GM19099 (cell line): ENCODE data around the gene CNNM2.

ENCODE experiments used
- POLR2A ChIP-seq: IDR thresholded peaks from 3 replicates; pipeline ENCODE4 v1.6.1; 2011; ENCODE audit warnings: low read depth; ENCODE audit not compliant: insufficient read length; ENCODE audit errors: extremely low read depth

The CNNM2 gene

DNA sequence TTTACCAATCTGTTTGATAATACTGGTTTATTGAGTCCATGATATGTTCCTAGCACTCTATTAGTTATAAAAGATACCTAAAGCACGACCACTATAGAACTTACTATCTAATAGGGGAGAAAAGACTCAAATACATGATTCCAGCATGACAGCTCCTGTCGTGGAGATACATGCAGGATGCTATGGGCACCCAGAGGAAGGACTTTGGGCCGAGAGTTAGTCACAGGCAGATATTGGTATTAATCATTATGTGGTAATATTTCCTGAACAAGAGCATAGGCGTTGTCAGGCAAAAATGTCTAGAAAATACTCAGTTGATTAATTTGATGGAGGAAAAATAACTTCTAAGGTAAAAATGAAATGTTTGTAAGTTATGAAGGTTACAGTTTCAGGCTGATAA, 31.8 kb downstream of the CNNM2 start:
- no peak for TF ChIP-seq POLR2A

DNA sequence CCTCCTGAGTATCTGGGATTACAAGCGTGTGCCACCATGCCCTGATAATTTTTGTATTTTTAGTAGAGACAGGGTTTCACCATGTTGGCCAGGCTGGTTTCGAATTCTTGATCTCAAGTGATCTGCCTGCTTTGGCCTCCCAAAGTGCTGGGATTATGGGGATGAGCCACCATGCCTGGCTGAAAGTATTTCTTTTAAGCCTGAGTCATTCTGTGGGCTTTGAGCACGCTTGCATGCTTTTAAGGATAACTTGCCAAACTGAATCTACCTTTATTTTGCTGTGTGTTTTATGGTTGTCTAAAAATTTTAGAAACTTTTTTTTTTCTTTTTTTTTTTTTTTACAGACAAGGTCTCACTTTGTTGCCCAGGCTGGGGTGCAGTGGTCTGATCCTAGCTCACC, 33.2 kb downstream of the CNNM2 start:
- no peak for TF ChIP-seq POLR2A

DNA sequence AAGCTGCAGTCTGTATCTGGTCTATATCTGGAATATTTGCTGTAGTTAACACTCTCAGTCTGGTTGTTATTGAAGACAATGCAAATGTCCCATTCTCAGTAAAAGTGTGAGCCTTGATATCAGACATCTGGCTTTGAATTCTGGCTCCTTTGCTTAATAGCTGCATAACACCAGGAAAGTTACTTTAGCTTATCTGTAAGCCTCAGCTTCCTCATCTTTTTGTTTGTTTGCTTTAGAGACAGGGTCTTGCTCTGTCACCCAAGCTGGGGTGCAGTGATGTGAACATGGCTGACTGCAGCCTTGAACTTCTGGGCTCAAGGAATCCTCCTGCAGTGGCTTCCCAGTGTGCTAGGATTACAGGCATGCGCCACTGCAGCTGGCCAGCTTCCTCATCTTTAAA, 41.3 kb downstream of the CNNM2 start:
- TF ChIP-seq POLR2A = no peak

DNA sequence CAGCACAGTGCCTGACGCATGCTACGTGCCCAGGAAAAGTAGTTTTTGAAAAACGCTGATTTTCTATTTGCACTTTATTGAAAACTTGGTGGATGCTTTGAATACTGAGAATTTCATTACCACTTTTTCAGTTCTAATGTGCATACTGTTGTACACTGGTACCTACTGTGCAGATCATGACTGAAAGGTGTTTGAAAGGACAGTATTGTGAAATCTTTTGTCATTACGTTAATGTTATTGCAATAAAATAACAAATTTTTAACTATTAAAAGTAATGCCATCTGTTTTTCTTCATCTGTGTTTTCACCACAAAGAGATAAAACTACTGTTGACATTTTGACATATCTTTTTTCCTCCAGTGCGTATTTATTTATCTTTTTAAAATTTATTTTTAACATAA, 42.1 kb downstream of the CNNM2 start:
- TF ChIP-seq POLR2A = no peak

DNA sequence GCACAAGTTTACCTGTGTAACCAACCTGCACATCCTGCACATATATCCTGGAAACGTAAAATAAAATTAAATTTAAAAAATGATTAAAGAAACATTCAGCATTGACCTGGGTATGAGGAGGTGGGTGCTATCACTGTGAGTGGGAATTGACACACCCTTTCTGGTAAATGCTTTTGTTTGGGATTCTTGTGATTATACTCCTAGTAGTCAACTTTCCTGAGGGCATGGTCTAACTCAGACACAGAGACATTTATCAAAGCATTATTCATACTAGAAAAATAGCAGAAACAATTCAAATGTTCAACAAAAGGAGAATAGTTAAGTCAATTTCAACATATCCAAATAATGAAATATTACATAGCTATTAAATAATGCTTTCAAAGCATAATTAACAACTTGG, 44.2 kb downstream of the CNNM2 start:
- no peak for TF ChIP-seq POLR2A

DNA sequence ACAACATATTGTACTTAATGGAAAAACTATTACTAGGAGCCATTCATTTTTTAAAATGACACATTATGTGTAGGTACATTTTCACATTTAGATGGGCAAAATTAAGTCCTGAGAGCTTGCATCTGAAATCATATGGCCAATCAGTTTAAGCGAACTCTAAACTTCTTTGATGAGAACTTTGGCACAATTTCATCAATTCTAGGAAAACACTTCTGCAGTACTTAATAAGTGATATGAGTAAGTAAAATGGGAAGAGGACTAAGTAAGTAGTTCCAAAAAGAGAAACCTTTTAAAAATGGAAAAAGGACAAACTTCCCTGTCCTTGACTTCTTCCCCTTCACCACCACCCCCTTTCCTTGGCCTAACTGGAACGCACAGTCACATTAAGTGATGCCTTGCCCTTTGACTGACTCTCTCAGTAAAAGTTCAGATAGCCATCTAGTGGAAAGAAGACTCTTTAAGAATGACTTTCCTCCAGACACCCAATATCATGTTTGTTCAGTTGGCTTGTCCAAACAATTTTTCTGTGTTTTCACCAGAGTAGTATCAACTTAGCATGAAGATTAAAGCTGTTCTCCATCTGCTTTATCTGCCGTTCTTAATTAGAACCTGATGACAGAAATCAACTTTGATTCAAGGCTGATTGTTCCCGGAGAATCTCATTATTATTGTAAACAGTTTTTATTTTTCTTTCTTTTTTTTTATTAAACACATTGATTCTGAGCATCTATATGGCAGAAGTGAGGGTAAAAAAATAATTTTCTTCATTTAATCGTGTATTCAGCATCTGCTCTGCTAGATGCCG, 45.1 kb downstream of the CNNM2 start:
- TF ChIP-seq POLR2A = no peak

DNA sequence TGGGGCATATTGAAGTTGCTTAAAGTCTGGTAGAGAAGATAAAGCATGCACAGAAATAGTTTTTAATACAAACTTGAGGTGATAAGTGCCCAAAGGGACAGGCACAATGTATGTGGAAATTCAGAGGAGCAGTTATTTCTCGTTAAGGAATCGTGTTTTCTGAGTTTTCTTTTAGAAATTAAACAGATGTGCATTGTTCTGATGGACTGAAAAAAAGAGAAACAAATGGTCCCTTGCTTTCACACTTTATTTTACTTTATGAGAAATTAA, 45.6 kb downstream of the CNNM2 start:
- TF ChIP-seq POLR2A = no peak

DNA sequence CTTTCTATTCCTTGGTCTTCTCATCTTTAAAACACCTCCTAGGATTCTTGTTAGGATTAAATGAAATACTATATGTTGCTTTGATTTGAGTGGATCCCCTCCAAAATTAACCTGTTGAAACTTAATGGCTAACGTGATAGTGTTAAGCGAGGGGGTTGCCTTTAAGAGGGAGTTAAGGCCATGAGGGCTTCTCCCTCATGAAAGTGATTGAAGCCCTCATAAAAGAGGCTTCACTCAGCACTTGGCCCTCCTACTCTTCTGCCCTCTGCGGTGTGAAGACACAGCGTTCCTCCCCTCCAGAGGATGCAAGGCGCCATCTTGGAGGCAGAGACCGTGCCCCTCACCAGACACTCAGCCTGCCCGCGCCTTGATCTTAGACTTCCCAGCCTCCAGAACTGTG, 46.6 kb downstream of the CNNM2 start:
- no peak for TF ChIP-seq POLR2A

DNA sequence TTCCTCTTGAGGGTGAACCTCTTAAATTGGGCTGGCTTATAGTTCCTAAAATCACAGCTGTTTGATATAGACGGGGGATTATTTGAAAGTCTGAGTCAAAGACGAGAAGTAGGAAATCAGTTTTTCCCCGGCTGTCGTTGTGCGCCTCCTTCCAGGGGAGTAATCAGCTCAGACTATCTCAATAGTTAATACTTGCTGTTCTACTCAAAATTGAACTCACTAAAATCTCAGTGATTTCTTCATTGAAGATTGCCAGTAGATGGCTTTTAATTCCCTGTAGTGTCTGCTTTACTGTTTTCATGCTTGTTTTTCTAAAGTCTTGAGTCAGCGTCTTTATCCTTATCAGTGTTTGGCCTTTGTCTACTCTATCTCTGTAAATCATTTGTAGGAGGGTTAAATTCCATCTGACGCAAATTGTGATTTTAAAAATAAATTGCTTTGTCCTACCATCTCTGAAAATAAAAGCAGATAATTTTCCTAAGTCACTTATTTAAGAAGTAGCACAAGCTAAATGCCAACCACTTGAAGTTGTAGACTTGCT, 47.3 kb downstream of the CNNM2 start:
- no peak for TF ChIP-seq POLR2A

DNA sequence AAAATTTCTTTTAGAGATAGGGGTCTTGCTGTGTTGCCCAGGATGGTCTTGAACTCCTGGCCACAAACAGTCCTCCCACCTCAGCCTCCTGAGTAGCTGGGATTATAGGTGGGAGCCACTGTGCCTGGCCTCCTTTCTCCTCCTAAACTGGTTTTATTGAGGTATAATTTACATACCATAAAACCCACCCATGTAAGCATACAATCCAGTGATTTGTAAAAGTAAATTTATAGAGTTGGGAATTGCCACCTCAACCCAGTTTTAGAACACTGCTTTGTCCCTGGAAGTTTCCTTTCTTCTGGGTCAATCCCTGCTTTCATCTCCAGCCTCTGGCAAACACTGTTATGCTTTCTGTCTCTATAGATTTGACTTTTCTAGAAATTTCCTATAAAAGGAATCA, 49.0 kb downstream of the CNNM2 start:
- no peak for TF ChIP-seq POLR2A

DNA sequence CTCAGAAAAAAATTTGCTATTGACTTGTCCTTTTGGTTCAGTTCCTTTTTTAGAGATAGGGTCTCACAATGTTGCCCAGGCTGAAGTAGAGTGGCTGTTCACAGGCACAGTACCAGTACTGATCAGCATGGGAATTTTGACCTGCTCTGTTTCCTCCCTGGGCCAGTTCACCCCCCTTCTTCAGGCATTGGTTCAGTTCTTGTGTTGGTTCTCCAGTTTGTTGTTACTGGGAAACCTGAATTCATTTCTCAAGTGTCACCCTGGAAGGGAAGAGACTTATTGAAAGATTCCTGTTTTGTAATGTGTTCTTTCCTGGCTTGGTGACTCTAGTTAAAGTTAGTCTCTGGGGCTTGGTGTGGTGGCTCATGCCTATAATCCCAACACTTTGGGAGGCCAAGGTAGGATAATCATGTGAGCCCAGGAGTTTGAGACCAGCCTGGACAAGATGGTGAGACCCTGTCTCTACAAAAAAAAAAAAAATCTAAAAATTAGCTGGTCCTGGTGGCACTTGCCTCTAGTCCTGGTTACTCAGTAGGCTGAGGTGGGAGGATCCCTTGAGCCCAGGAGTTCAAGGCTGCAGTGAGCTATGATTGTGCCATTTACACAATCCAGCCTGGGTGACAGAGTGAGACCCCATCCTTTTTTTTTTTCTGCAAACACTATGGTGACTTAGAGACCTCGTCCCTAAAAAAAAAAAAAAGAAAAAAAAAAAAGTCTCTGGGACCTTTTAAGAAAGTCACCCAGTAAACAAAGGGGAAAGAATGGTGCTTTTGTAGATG, 52.7 kb downstream of the CNNM2 start:
- no peak for TF ChIP-seq POLR2A

DNA sequence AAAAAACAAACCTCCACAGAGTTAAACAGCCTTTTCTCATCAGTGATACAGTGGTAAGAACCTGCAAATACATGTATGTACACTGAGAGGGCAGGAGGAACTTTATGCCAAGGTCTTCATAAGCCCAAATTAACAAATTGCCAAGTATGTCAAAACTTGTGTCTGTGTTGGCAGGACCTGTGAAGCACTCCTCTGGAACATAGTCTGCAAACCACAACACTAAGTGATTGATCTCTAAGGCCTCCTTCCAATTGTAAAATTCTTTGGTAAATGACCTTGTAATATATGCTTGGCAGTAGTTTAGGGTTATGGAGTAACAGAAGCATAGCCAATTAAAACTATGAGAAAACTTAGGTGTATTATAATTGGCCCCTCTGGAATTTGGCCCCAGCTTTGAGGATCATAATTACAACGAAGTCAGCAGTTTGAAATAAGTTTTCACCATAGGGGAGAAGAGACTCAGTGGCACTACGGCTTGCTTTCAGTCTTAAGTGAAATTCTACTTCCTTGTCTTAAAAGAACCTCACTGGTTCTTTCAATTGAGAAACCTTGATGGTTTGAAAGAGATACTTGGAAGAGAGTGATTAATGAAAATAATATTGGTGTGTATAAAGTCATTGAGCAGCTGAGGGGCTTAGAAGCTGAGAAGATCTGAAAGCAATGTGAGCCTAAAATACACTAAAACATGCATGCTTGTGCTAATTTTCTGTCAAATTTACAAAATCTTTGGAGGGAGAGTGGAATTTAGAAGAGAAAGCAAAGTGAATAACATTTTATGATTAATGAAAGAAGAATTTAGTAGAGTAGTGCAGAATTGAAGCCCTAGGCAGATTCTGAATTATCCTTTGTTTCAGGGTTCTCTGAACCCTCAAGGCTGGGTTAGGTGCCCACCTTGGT, 57.6 kb downstream of the CNNM2 start:
- TF ChIP-seq POLR2A = no peak

DNA sequence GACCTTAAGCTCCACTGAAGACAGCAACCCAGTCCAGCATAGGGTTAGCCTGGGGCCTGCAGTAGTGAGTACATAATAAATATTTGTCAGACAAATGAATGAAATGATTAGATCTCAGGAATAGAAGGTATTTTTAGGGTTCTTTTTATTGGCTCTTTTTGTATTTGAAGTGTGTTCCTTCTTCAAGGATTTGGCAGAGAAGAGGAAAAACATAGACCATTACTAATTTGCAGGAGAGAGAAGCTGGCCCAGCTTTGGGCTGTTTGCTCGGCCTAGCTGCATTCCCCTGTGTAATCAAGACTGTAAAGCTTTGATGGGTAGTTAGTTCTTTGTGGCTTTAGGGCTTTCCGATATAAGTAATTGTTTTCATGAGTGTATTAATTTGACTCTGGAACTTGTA, 64.2 kb downstream of the CNNM2 start:
- TF ChIP-seq POLR2A = no peak

DNA sequence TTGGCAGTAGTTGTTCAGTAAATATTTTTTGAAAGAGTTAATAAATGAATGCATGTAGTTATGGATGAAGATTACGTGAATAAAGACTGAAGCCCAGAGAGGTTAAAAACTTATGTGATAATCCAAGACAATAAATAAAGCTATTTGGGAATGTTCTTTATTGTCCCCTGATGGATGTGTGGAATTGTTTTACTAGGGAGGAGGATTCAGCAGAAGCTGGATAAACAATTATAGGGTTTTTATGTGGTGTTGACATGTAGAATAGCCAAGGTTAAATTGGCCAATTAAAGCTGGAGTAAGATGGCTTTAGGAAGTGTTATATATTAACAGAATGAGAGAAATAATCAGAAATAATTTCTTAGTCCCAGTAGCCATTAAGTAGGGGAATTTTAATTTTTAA, 66.0 kb downstream of the CNNM2 start:
- no peak for TF ChIP-seq POLR2A

DNA sequence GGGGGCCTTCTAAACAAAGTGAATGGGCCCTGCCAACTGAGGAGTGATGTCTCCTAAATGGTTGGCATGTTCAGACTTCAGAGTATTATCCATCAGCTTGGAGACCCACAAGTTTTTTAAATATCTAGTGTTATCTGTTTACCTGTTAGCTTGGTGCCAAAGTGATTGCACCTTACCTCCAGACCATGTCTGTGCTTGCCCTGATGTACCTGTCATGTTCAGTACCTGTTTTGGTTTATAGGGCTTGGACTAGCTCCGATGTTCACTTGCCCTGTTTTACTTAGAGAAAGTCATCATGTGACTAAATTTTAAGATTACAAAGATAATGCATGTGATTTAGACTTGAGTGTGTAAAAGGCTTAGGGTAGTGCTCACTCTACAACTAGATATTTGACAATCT, 67.7 kb downstream of the CNNM2 start:
- TF ChIP-seq POLR2A = no peak
